ENCODE results near the gene ZDHHC6.
"Not testable (repeated sequence)": the region's sequence is repeated elsewhere in the genome, so short reads cannot be mapped to it uniquely, and the experiment has no call there.

The ZDHHC6 gene

GRCh38 chr10:112446855-112447619 is at the start of gene ZDHHC6, which contains the start of gene VTI1A:
TSS of gene ZDHHC6 (minus strand) at chr10:112446914. CDS start at chr10:112445436, 1,478 bp downstream.
TSS of gene VTI1A (plus strand) at chr10:112447215. CDS start at chr10:112447374, 159 bp downstream.
- peak; percentile 83 to 87 for DNase-seq

GRCh38 chr10:112492736-112493135 is 46.0 kb upstream of the ZDHHC6 start:
- no peak for DNase-seq

DNA sequence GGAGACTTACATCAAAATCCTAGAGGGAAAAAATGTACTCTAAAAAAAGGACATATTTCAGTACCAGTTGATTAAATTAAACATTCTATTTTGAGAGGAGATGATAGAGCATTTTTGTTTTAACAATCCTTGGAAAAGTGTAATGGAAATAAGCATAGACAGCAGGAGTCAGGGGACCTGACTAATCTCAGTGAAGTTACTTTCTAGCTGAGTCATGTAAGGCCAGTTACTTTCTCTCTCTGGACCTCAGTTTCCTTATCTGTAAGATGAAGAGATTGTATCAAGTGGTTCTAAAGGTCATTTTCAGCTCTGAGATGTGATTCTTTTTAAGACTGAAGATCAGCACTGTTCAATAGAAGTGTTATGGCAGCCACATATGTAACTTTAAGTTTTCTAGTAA is 44.4 kb upstream of the ZDHHC6 start:
- no peak for DNase-seq

GRCh38 chr10:112490545-112490944 is 43.8 kb upstream of the ZDHHC6 start:
- no peak for DNase-seq

DNA sequence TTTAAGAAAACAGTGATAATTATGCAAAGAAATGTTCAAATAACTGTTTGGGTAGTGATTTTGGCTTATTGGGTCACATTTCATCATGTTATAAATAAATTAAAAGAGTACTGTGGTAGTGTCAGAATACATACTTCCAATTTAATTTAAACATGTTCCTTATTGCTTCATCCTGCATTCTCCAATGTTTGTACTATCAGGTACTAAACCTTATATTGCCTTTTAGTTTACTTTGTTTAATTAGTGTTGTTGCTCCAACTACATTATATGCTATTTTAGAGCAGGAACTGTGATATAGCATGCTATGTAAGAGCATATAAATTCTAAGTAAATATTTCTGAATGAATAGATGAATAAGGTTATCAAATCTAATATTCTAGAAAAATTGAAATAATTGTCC is 41.2 kb upstream of the ZDHHC6 start:
- DNase-seq, result no peak

DNA sequence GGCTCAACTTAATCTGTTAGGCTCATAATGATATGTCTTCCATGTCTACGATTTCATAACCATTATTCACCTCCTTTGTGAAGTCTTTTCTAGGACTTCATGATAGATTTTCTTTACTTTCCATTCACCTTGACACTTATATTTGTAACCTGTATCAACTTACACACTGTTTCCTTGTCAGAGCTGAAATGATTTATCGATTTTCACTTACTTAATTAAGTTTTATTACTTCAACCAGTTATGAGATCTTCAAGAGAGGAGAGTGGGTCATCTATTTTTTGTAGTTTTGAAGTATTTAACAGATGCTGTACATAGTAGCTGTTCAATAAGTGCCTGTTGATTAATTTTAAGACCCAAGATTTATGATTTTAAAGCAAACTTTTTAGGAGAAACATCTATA is 37.7 kb upstream of the ZDHHC6 start:
- no peak for DNase-seq

DNA sequence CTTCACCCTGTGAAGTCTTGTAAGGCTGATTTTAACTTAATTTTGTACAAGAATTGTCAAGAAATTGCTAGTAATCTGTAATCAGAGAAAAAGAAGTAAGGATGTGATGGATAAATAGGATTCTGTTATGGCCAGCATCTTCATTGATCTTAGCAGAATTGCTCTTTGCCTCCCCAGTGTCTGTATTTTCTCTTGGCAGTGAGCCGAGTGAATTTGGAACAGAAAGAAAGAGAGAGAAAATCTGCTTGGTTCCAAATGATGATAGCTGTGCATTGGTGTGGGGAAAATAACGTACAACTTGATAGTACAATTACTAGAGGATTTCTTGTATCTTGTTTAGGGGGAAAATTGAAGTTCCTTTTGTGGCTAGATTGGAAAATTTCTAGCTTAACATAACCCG is 34.9 kb upstream of the ZDHHC6 start:
- DNase-seq, result no peak

- DNase-seq, result peak in 1 of 2 donors; percentile 18
Observed at GRCh38 chr10:112475575-112476218, 29.0 kb upstream of the ZDHHC6 start.

DNA sequence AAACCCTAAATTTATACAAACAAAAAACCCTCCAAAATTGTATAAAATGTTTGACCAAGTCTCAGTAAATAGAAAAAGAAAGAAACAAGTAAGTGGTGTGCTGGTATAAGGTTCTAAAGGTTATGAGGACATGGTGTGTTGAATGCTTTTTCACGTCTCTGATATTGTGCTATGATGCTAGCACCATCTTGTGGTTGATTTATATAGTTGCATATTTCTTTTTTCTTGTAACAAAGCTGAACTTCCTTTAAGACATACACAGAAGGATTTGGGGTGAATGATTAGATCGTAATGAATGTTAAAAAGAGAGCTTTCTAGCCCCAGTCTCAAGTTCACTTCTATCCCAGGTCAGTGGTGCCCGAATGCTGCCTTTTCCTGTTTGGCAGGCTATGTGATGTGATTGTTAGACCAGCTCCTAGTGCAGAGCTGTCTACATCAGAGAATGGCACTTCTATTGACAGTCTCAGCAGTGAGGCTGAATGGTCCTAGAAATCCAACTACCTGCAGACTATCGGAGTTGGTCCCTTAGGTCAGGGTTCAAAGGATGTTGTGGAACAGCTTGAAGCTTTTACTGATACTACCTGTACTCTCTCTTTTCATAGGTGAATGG is 25.3 kb upstream of the ZDHHC6 start:
- DNase-seq, result peak in 1 of 2 donors; percentile 58

- DNase-seq, result no peak
Observed at GRCh38 chr10:112467541-112468075, 20.9 kb upstream of the ZDHHC6 start.

DNA sequence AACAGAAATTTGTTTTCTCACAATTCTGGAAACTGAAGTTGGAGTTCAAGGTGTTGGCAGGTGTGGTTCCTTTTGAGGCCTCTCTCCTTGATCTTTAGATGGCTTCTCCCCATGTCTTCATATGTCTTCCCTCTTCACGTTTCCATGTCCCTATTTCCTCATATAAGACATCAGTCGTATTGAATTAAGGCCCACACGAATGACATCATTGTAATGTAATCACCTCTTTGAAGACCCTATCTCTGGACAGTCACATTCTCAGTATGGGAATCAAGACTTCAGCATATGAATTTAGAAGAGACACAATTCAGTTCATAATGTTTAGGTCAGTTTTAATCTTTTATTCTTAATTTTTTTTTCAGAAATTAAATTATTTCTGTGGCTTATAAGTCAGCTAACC is 20.1 kb upstream of the ZDHHC6 start:
- no peak for DNase-seq

DNA sequence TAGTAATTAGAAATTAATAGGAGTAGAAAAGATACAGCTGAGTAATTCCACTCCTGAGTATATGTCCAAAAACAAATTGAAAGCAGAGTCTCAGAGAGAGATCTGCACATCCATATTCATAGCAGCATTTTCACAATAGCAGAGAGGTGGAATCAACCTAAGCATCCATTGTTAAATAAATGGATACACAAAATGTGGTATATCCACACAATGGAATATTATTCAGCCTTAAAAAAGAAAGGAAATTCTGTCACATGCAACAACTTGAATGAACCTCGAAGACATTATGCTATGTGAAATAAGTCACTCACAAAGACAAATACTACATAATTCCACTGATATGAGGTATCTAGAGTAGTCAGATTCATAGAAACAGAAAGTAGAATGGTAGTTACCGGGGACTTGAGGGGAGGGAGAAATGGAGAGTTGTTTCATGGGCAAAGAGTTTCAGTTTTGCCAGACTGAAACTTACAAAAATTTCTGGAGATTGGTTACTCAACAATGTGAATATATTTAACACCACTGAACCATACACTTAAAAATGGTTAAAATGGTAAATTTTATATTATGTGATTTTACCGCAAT is 18.7 kb upstream of the ZDHHC6 start:
- no peak for DNase-seq

- DNase-seq, result not testable (repeated sequence)
Observed at GRCh38 chr10:112464074-112464473, 17.4 kb upstream of the ZDHHC6 start.

DNA sequence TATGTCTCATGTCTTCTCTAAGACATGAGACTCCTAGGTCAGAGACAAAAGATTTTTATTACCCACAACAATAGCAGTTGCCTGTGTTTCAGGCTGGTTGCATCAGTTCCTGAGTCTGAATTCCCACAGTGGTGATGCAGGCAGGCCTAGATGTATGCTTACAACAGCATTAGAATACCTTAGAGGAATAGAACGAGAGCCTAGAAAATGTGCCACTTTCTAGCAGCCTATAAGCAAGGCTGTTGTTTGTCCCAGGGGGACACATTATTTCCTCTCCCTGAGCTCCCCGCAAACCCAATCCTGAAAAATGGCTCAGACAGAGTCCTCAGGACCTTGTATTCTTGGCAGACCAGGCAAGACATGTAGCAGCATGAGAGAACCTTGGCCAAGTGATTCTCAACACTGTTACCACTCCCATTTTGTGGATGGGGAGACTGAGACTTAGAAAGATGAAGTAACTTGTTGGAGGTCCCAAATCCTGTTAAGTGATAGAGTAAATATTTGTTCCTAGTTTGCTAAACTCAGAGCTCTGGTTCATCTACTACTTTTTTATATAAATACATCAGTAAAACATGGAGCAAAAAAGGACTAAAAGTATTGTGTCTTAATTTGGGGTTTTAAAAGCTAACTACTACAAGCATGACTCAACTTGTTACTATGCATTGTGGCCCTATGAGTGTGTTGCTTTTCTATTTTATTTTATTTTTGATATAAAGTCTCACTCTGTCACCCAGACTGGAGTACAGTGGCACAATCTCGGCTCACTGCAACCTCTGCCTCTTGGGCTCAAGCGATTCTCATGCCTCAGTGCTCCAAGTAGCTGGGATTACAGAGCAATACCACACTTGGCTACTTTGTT is 14.5 kb upstream of the ZDHHC6 start:
- DNase-seq, result no peak

DNA sequence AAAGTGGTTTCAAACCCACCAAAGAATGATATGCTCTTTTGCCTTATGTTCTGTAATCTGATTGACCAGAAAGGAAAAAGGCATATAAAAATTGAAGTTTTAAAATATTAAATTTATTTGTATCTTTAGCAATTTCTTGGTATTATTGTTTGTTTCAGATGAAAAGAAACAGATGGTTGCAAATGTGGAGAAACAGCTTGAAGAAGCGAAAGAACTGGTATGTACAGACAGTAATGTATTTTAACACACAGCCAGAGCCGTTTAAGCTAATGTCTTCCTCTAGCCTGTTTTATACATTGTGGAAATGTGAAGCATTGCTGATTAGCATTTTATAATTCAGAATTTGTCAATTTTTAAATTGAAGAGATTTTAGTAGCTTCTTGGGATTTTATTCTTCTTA is 13.7 kb upstream of the ZDHHC6 start:
- no peak for DNase-seq

GRCh38 chr10:112456533-112456932 is 9.8 kb upstream of the ZDHHC6 start:
- no peak for DNase-seq

- no peak for DNase-seq
Observed at GRCh38 chr10:112454910-112455779, 8.4 kb upstream of the ZDHHC6 start.

GRCh38 chr10:112448888-112449287 is 2.2 kb upstream of the ZDHHC6 start:
- no peak for DNase-seq

- DNase-seq, result no peak
Observed at GRCh38 chr10:112447620-112447928, 860 bp upstream of the ZDHHC6 start.

DNA sequence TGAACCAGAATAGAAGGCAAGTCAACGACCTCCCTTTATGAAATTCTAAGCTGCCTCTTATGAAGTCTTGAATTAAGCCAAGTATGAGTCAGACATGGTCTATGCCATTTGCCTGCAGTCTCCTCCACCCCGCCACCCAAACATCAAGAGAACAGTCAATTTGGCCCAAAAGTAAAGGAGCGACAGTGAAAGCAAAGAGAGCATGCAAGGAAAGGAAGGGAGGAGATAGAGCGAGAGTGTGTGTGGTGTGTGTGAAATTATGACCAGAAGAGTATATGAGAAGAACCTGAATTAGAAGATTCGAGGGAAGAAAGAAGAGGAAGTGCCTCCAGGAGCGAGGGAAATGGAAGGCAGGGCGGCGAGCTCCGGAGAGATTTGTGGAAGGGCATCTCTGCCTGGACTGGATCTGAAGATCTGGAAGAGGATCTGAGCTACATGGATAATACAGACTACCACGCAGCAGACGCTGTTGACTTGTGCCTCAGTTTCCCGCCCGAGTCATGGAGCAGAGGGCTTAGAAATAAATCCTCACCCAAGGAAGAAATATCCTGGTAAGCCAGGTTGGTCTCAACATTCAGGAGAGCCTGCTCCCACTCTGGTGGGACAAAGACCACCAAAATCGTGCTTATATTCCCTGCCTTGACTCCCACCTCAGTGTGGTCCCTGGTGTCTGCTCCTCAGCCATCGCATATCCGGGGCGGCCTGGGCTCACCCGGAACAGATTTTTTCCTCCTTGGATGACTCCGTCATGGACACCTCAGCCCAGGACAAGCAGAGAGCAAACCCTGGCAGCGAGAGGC is 459 bp downstream of the ZDHHC6 start:
- DNase-seq, result peak in 1 of 2 donors; percentile 14

- no peak for DNase-seq
Observed at GRCh38 chr10:112442063-112442462, 4.7 kb downstream of the ZDHHC6 start.

Data from CD4-positive, alpha-beta T cell treated with Interleukin-4 for 1 hour (primary cell).